HepG2 (cell line): ENCODE data around the gene SCN4B. TPM values are rescaled to one million over a fixed set of nuclear protein-coding genes. Genes with fewer than 3 reads are reported as not detected.
A peak's percentile ranks its signal among the peaks of the same experiment; 100 is the strongest.

ENCODE experiments used
- ATAC-seq: fragments of 200-7000 bp; cut with Tn5 transposase; 3 replicates; pipeline ENCODE4 v1.9.1; 2020; ENCODE audit warnings: mild to moderate bottlenecking, moderate library complexity
- BruUV-seq: library from RNA; stranded (reverse); fragments of 400-500 nt; replicated peaks from 2 replicates; lab custom pipeline; 2021; lab: Mats Ljungman, UMichigan
- CTCF ChIA-PET: fragments of 300-600 bp; formaldehyde crosslinking; extraction: SDS; loops from one replicate; lab custom pipeline; 2021; ENCODE audit warnings: low total read pairs, inconsistent platforms, low intra/inter-chr PET ratio; lab: Yijun Ruan, JAX
- POLR2A ChIA-PET: fragments of 350-600 bp; sonication (Branson Sonifier 250); formaldehyde crosslinking; loops from one replicate; lab custom pipeline; 2020; ENCODE audit warnings: antibody characterized with exemption, inconsistent platforms; lab: Yijun Ruan, JAX
- DNase-seq: peaks from one replicate; pipeline ENCODE4 v3.0.0-alpha.2; 2015; ENCODE audit warnings: low spot score
- FAIRE-seq: peaks from 3 replicates; lab custom pipeline; 2011; peaks lifted over from hg19 to GRCh38; lab: Jason Lieb, UNC
- H2AFZ ChIP-seq: one replicate; pipeline ENCODE4 v1.6.1; 2011; ENCODE audit warnings: low read length, inconsistent platforms
- H3K27ac ChIP-seq: fragments of 300-600 bp; 3 replicates; pipeline ENCODE4 v1.8.0; 2011; ENCODE audit warnings: mixed run types, mild to moderate bottlenecking, mixed read lengths, low read length, inconsistent platforms; ENCODE audit not compliant: insufficient read depth; ENCODE audit errors: extremely low read length
- H3K27me3 ChIP-seq, 2 experiments: fragments of 200-600 bp in 1 of 2; 2 replicates in 1 of 2; 3 replicates in 1 of 2; pipeline versions ENCODE4 v1.6.0 to v1.8.0; 2011; ENCODE audit warnings: low read length in 2 of 2, mild to moderate bottlenecking in 2 of 2, moderate library complexity in 2 of 2, inconsistent platforms in 1 of 2; ENCODE audit not compliant: insufficient read depth in 2 of 2, control insufficient read depth in 1 of 2
- H3K36me3 ChIP-seq, 2 experiments: fragments of 200-600 bp in 1 of 2; replicated peaks in 1 of 2; 2 replicates in 1 of 2; 3 replicates in 1 of 2; pipeline versions ENCODE4 v1.5.1 to v1.8.0; 2011; ENCODE audit warnings: low read length in 2 of 2, inconsistent platforms in 1 of 2; ENCODE audit not compliant: insufficient read depth in 2 of 2, control insufficient read depth in 1 of 2
- H3K4me1 ChIP-seq: 2 replicates; pipeline ENCODE4 v1.5.1; 2012; ENCODE audit warnings: low read length, inconsistent platforms; ENCODE audit not compliant: insufficient read depth
- H3K4me2 ChIP-seq: 2 replicates; pipeline ENCODE4 v1.6.0; 2011; ENCODE audit warnings: low read depth, low read length, inconsistent platforms
- H3K4me3 ChIP-seq, 3 experiments: fragments of 200-600 bp in 1 of 3; sonication (generic), shearing (Covaris generic) in 1 of 3; replicated peaks in 1 of 3; 2 replicates each; pipeline ENCODE4 v1.5.1; 2011 to 2016; ENCODE audit warnings: low read length in 3 of 3, inconsistent platforms in 2 of 3, low read depth in 2 of 3, mild to moderate bottlenecking in 2 of 3, control low read depth in 1 of 3, mixed read lengths in 1 of 3; ENCODE audit not compliant: insufficient read depth in 1 of 3
- H3K79me2 ChIP-seq: one replicate; pipeline ENCODE4 v1.6.1; 2011; ENCODE audit warnings: low read length, inconsistent platforms; ENCODE audit not compliant: insufficient read depth
- H3K9ac ChIP-seq: 2 replicates; pipeline ENCODE4 v1.6.0; 2011; ENCODE audit warnings: mild to moderate bottlenecking, low read depth, low read length, inconsistent platforms; ENCODE audit not compliant: insufficient read depth
- H3K9me3 ChIP-seq: 2 replicates; pipeline ENCODE4 v1.5.1; 2012; ENCODE audit warnings: mild to moderate bottlenecking, low read length
- H4K20me1 ChIP-seq: 2 replicates; pipeline ENCODE4 v1.6.0; 2011; ENCODE audit warnings: inconsistent platforms, mild to moderate bottlenecking, low read length, moderate library complexity; ENCODE audit not compliant: insufficient read depth
- ADNP ChIP-seq: sonication (generic); formaldehyde crosslinking; IDR thresholded peaks from 2 replicates; pipeline ENCODE4 v1.4.0; 2020; ENCODE audit warnings: missing genetic modification reagents
- CEBPG ChIP-seq: IDR thresholded peaks from 2 replicates; pipeline ENCODE4 v1.6.1; 2016
- CSRNP1 ChIP-seq: sonication (generic); formaldehyde crosslinking; IDR thresholded peaks from 2 replicates; pipeline ENCODE4 v1.8.1; 2023; ENCODE audit warnings: mild to moderate bottlenecking, missing genetic modification reagents
- FOXP4 ChIP-seq: sonication (generic); formaldehyde crosslinking; IDR thresholded peaks from 2 replicates; pipeline ENCODE4 v1.4.0; 2020; ENCODE audit warnings: missing genetic modification reagents
- HOMEZ ChIP-seq: IDR thresholded peaks from 2 replicates; pipeline ENCODE4 v1.6.1; 2016; ENCODE audit warnings: low read depth
- HOXA7 ChIP-seq: sonication (generic); formaldehyde crosslinking; IDR thresholded peaks from 2 replicates; pipeline ENCODE4 v1.8.1; 2022; ENCODE audit warnings: mild to moderate bottlenecking, missing genetic modification reagents, moderate library complexity
- IRF9 ChIP-seq: sonication (generic); formaldehyde crosslinking; IDR thresholded peaks from 2 replicates; pipeline ENCODE4 v1.8.0; 2022; ENCODE audit warnings: missing genetic modification reagents, mild to moderate bottlenecking, borderline replicate concordance
- RXRB ChIP-seq: IDR thresholded peaks from 2 replicates; pipeline ENCODE4 v1.6.1; 2016; ENCODE audit warnings: borderline replicate concordance, missing genetic modification reagents, missing compliant biosample characterization
- SMYD3 ChIP-seq: sonication (generic); formaldehyde crosslinking; IDR thresholded peaks from 2 replicates; pipeline ENCODE4 v1.8.1; 2023; ENCODE audit warnings: mild to moderate bottlenecking, missing genetic modification reagents
- ZNF496 ChIP-seq: sonication (generic); formaldehyde crosslinking; IDR thresholded peaks from 2 replicates; pipeline ENCODE4 v1.8.1; 2023; ENCODE audit warnings: mild to moderate bottlenecking, moderate library complexity, missing genetic modification reagents; ENCODE audit not compliant: insufficient replicate concordance
- ZNF674 ChIP-seq: sonication (generic); formaldehyde crosslinking; IDR thresholded peaks from 2 replicates; pipeline ENCODE4 v1.5.0; 2020; ENCODE audit warnings: low read depth, mild to moderate bottlenecking, missing genetic modification reagents
- ZNF777 ChIP-seq: sonication (generic); formaldehyde crosslinking; IDR thresholded peaks from 2 replicates; pipeline ENCODE4 v1.4.0; 2020; ENCODE audit warnings: missing genetic modification reagents
- WGBS: methylation state at CpG from one replicate; pipeline ENCODE4 v1.1.6; 2017; ENCODE audit warnings: low lambda C conversion rate; 5-methylcytosine and 5-hydroxymethylcytosine counted together
- in situ Hi-C: cut with HindIII; loops from 2 replicates; pipeline ENCODE4 v1.10.0; 2017; ENCODE audit warnings: low pct_unique_long_range_greater_than_20kb; ENCODE audit not compliant: extremely low pct_ligation_motif_present
- intact Hi-C: fragments of 100-400 bp; cut with micrococcal nuclease; formaldehyde crosslinking; loops from one replicate; pipeline ENCODE4 v1.10.0; 2022; ENCODE audit not compliant: unreplicated experiment
- polyA plus RNA-seq, 8 experiments: library from polyadenylated mRNA; depleted of rRNA in 3 of 8; stranded (reverse) in 7 of 8; unstranded in 1 of 8; fragments of >200 nt; fragmentation: Illumina TruSeq in 4 of 8; extraction: Trizol in 4 of 8; gene quantifications; 2 replicates each; pipeline versions ENCODE4 v1.2.1 to v1.2.3, GENCODE V29; 2011 to 2016; ENCODE audit warnings: low read depth in 4 of 8, missing spikeins in 1 of 8, mixed read lengths in 1 of 8; ENCODE audit not compliant: insufficient read depth in 1 of 8
- total RNA-seq, 5 experiments: library from RNA; depleted of rRNA; stranded (reverse); fragments of >200 nt; fragmentation: Illumina TruSeq; extraction: Trizol; gene quantifications; 2 replicates each; pipeline ENCODE4 v1.2.3, GENCODE V29; 2016; ENCODE audit warnings: low read depth in 1 of 5

The SCN4B gene
- total and polyA plus RNA-seq, 2 of the 13 experiments (the other 11 are each of a cell fraction or from before 2014, with no cell fraction given) = 0.04 to 0.29 TPM

- TF ChIP-seq FOXP4 (CRISPR knock-in tag) = no peak
Measured at GRCh38 chr11:118175993-118176777, 23.6 kb upstream of the SCN4B start, which contains the start of gene SCN2B (continued).

- DNase-seq (peak; percentile 83), ATAC-seq (peak; percentile 52), FAIRE-seq (peak; percentile 75)
- H4K20me1 ChIP-seq = no peaks in the 10 kb centered on the region
- 32% methylated on average over 13 of the region's 13 CpGs for WGBS
- no TSS peak for BruUV-seq
- intact Hi-C loops (no loop called here), in situ Hi-C loops (no loop called here)
- H2AFZ ChIP-seq = peak overlapping the region; percentile 6
- peaks cover 43% of the 10 kb centered on the region for H3K4me1 ChIP-seq
- H3K9me3 ChIP-seq = no peaks in the 10 kb centered on the region
- H3K27me3 ChIP-seq = peaks cover 1 to 27% of the 10 kb centered on the region in 2 experiments; a peak in 3 of 5 replicates
- H3K4me3 ChIP-seq = peak overlapping the region in 1 of 3 experiments; percentile 7; a peak in 2 of 6 replicates
- H3K36me3 ChIP-seq = no peaks in the 10 kb centered on the region
- no peak overlapping the region for H3K27ac ChIP-seq
- ChIA-PET CTCF (interaction anchor here (0.6 kb wide), 1 partner anchor 113 kb away, joined by 3 read pairs; no protein-coding TSS in a partner anchor), POLR2A (interaction anchor here (1.1 kb wide), 1 partner anchor 19 kb away, joined by 10 read pairs; no protein-coding TSS in a partner anchor)
- H3K4me2 ChIP-seq = peak overlapping the region; percentile 62
- H3K9ac ChIP-seq = no peak overlapping the region
- H3K79me2 ChIP-seq = no peaks in the 10 kb centered on the region
- TF ChIP-seq ADNP (CRISPR knock-in tag) (no peak), ZNF674 (CRISPR knock-in tag) (no peak), RXRB (CRISPR knock-in tag) (0 out of 2 replicates have a peak, but pooled peaks have one; percentile 30), ZNF777 (CRISPR knock-in tag) (0 out of 2 replicates have a peak, but pooled peaks have one; percentile 29), IRF9 (CRISPR knock-in tag) (0 out of 2 replicates have a peak, but pooled peaks have one; percentile 34), ZNF496 (no peak), HOXA7 (CRISPR knock-in tag) (no peak), HOMEZ (CRISPR knock-in tag) (0 out of 2 replicates have a peak, but pooled peaks have one; percentile 27), SMYD3 (CRISPR knock-in tag) (no peak), CEBPG (CRISPR knock-in tag) (peak; percentile 76), CSRNP1 (CRISPR knock-in tag) (no peak)
Measured at GRCh38 chr11:118175031-118175992, 22.7 kb upstream of the SCN4B start.
